Measurements from ENCODE around the gene NTMT1.

The NTMT1 gene

GRCh38 chr9:129597355-129598088 is 28.4 kb upstream of the NTMT1 start:
- DNase-seq, result no peak

- DNase-seq, result no peak
Measured at GRCh38 chr9:129598089-129598596, 27.8 kb upstream of the NTMT1 start.

GRCh38 chr9:129601082-129601674 is 24.8 kb upstream of the NTMT1 start:
- DNase-seq, result no peak

- DNase-seq, result peak; percentile 18
Measured at GRCh38 chr9:129602598-129603415, 23.2 kb upstream of the NTMT1 start.

GRCh38 chr9:129604056-129604765 is 21.8 kb upstream of the NTMT1 start:
- no peak for DNase-seq

- no peak for DNase-seq
Measured at GRCh38 chr9:129604766-129605163, 21.2 kb upstream of the NTMT1 start.

- no peak for DNase-seq
Measured at GRCh38 chr9:129606161-129607026, 19.6 kb upstream of the NTMT1 start.

GRCh38 chr9:129607027-129607387 is 19.0 kb upstream of the NTMT1 start:
- no peak for DNase-seq

- peak; percentile 11 for DNase-seq
Measured at GRCh38 chr9:129608561-129609481, 17.1 kb upstream of the NTMT1 start.

- peak; percentile 19 for DNase-seq
Measured at GRCh38 chr9:129609486-129610212, 16.3 kb upstream of the NTMT1 start.

- no peak for DNase-seq
Measured at GRCh38 chr9:129610213-129610472, 15.8 kb upstream of the NTMT1 start.

- DNase-seq, result peak; percentile 74
Measured at GRCh38 chr9:129610473-129611306, 15.3 kb upstream of the NTMT1 start.

GRCh38 chr9:129611307-129611800 is 14.6 kb upstream of the NTMT1 start:
- DNase-seq, result no peak

- DNase-seq, result no peak
Measured at GRCh38 chr9:129612123-129612522, 13.8 kb upstream of the NTMT1 start.

GRCh38 chr9:129612815-129613519 is 13.0 kb upstream of the NTMT1 start:
- no peak for DNase-seq

GRCh38 chr9:129613520-129614175 is 12.3 kb upstream of the NTMT1 start:
- DNase-seq, result no peak

GRCh38 chr9:129614932-129615331 is 11.0 kb upstream of the NTMT1 start:
- no peak for DNase-seq

All from OCI-M1 (cell line).